HG03432 (cell line): Measurements from ENCODE around the gene KRT17.
"Not testable (repeated sequence)": the region's sequence is repeated elsewhere in the genome, so short reads cannot be mapped to it uniquely, and the experiment has no call there.

Experiments used
- ATAC-seq: cut with Tn5 transposase; IDR thresholded peaks from one replicate; pipeline ENCODE4 v1.9.1; 2021; ENCODE audit warnings: mild to moderate bottlenecking, moderate library complexity; ENCODE audit not compliant: unreplicated experiment

Gene KRT17

GRCh38 chr17:41621916-41622315 lies 2.5 kb downstream of the KRT17 start:
- no peak for ATAC-seq

- ATAC-seq = not testable (repeated sequence)
These were observed 2.9 kb downstream of the KRT17 start for GRCh38 chr17:41621435-41621817.

GRCh38 chr17:41620583-41621434 lies 3.6 kb downstream of the KRT17 start:
- ATAC-seq = no peak

GRCh38 chr17:41619927-41620582 lies 4.3 kb downstream of the KRT17 start:
- not testable (repeated sequence) for ATAC-seq

DNA sequence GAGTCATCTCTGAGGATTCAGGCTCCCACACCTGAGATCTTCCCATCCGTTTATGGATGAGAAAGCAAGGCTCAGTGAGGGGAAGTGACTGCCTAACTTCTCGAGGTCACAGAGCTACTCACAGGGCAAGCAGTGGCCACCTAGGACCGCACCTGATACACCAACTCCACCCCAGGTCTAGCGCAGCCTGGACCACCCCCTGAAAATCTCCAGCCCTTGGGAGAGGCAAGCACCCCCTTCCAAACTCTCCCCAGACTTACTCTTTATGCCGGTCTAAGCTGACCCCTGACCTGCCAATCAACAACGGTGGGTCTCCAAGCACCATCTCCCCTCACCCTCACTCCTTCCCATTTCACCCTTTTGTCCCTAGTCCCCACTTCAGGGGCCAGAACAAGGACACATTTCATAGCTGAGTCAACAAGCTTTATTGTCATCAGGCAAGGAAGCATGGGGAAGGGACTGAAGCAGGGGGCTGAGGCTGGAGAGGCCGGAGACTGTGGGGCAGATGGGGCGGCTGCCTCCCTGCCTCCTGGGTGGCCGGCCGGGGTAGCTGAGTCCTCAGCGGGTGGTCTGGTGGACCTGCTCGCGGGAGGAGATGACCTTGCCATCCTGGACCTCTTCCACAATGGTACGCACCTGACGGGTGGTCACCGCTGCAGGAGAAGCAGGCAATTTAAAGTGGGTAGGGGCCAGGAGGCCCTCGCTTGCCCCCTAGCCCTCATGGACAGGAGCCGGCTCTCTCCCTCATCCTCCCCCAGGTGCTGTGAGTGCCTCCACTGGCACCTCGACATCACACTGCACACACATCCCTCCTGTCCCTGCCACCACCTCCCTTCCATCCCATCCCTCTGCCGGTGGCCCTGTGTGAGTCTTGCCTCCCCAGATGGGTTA lies 5.1 kb downstream of the KRT17 start:
- no peak for ATAC-seq

GRCh38 chr17:41618341-41619035 lies 5.9 kb downstream of the KRT17 start:
- no peak for ATAC-seq

DNA sequence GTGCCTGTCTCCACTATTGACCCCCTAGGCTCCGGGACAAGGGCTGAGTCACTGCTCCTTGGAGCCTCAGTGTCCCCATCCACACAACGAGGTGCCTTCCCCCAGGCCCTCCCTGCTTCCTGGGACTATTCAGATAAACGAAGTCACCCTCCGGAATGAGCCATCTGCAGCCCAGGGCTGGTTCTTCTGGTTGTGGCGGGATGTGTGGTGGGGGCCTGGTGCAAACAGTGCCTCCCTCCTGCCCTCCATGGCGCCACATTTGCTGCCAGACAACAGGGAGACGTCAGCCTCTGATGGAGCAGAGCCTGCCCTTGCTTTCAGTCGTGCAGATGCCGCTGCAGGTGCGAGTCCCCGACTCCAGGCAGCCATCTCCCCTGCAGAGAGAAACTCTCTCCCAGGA lies 6.7 kb downstream of the KRT17 start:
- ATAC-seq = no peak

- ATAC-seq = no peak
These were observed 7.2 kb downstream of the KRT17 start for GRCh38 chr17:41617136-41617535.

GRCh38 chr17:41616486-41616885 lies 7.9 kb downstream of the KRT17 start:
- ATAC-seq = not testable (repeated sequence)

- ATAC-seq = no peak
These were observed 8.9 kb downstream of the KRT17 start for GRCh38 chr17:41615454-41615853.

DNA sequence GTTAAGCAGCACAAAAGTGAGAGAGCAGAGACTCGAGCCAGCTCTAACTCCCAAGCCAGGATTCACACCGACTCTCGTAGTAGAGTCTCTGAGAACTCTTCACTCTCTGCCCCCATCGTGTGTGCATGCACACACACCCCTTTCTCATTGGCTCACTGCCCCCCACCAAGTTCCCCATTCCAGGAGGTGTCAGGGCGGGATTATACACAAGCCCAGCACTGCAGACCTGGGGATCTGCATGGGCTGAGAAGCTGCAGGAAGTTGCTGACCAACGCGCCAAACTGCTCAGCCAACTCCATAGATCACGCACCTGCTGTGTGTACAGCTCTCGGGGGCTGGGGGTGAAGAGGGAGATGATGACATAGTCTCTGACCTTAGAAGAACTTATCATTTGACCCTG lies 9.6 kb downstream of the KRT17 start:
- not testable (repeated sequence) for ATAC-seq

GRCh38 chr17:41614098-41614497 lies 10.3 kb downstream of the KRT17 start:
- ATAC-seq = no peak

DNA sequence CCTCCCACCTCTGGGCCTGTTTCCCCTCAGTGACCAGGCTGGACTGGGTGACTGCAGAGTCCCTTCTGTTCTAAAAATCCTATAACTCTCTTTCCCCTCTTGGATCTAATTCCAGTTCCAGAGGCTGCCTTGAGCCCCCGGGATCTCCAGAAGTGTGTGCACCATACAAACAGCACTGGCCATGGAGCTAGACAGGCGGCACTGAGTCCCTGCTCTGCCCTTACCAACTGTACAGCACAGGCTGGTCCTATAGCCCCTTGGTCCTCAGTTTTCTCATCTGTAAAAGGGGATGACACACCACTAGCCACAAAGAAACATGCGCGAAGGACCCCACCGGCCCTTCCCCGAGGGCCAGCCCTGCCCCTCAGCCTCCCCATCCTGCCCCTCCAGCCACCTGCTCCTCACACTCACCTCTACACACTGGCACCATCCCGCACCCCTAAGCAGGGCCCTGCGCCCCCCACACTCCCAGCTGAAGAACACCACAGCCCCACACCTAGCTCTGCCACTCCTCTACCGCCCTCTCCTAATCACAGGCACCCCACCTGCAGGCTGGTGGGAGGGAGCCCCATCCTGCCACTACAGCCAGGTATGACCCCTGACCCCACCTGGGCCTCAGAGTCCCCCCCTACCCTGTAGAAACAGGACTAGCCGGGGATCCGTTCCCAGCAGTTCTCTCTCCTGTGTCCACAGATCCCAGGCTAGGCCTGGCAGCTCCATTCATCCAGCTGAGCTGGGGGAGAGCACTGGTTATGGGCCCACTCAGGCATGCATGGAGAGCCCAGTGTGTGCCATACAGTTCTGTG lies 10.9 kb downstream of the KRT17 start:
- ATAC-seq = no peak

DNA sequence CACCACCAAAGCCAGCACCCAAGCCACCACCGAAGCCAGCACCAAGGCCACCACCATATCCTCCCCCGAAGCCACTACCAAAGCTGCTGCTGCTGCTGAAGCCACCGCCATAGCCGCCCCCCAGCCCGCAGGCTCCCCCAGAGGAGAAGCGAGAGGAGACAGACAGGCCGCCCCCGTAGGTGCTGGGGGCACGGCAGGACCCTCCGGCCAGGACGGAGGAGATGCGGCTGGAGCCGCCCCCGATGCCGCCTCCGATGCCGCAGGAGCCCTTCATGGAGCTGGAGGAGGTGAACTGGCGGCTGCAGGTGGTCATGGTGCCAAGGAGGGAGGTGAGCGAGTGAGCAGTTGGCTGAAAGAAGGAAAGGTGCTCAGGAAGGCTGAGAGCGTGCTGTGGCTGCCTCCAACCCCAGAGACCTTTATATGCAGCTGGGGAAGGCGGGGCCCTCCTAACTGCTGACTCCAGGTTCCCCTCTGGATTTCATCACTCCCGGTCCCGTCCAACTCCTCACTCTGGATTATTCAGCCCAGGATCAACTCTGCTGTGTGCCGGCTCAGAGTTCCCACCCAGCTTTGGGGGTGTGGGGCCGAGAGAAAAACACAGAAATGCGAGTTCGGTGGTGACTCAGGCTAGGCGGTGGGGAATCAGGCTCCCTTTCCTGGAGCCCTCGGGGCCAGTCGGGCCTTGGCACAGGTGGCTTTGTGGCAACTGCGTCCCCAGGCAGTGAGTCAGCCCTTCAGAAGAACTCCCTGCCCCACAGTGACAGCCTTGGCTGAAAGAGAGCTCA lies 11.8 kb downstream of the KRT17 start, which contains the start of gene KRT16:
Gene KRT16, minus strand, starts transcription at position 392 of the 785 bp plus-strand sequence. Its CDS starts 79 bp downstream, at position 313.
- not testable (repeated sequence) for ATAC-seq

GRCh38 chr17:41610965-41611640 lies 13.3 kb downstream of the KRT17 start:
- ATAC-seq = no peak

- ATAC-seq = not testable (repeated sequence)
These were observed 14.3 kb downstream of the KRT17 start for GRCh38 chr17:41610061-41610517.

GRCh38 chr17:41606930-41607329 lies 17.4 kb downstream of the KRT17 start:
- ATAC-seq = not testable (repeated sequence)

DNA sequence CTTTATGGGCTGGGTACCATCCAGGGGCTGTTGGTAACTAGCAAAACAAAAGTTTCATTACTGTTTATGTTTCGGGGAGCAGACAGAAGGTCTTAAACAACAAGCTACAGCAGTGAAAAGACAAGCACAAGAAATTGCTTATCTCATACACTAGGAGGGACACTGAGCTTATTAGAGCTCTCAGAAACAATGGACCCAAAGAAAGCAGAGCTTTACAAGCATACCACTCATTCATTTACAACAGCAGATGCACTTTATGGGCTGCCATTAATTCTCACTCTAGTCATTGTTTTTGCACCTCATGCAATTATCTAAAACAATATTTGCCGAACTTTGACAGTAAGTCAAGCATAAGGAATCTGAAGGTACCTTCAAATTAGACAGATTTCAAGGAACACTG lies 21.9 kb downstream of the KRT17 start:
- ATAC-seq = no peak
